ENCODE data around the gene VWCE.

Gene VWCE

GRCh38 chr11:61329871-61330270, 34.8 kb upstream of the VWCE start:
- ATAC-seq: no peak

GRCh38 chr11:61328351-61328750, 33.2 kb upstream of the VWCE start:
- no peak for TF ChIP-seq ZNF8 (CRISPR knock-in tag; IDR thresholded peaks at IDR 0.05)
- no peak for TF ChIP-seq ZNF70 (CRISPR knock-in tag; IDR thresholded peaks at IDR 0.05)
- no peak for TF ChIP-seq RARB (CRISPR knock-in tag; IDR thresholded peaks at IDR 0.05)
- TF ChIP-seq ZC3H10 (CRISPR knock-in tag; IDR thresholded peaks at IDR 0.05): no peak
- TF ChIP-seq OSR1 (CRISPR knock-in tag; IDR thresholded peaks at IDR 0.05): no peak
- TF ChIP-seq TSHZ2 (CRISPR knock-in tag; IDR thresholded peaks at IDR 0.05): no peak
- no peak for TF ChIP-seq PPARA (CRISPR knock-in tag; IDR thresholded peaks at IDR 0.05; ENCODE audit: borderline replicate concordance)
- TF ChIP-seq TOX (CRISPR knock-in tag; IDR thresholded peaks at IDR 0.05; ENCODE audit: borderline replicate concordance): no peak
- TF ChIP-seq ISL1 (CRISPR knock-in tag; IDR thresholded peaks at IDR 0.05): no peak
- no peak for TF ChIP-seq SNAI2 (CRISPR knock-in tag; IDR thresholded peaks at IDR 0.05)
- no peak for TF ChIP-seq ESRRG (CRISPR knock-in tag; IDR thresholded peaks at IDR 0.05)
- TF ChIP-seq ARNTL (CRISPR knock-in tag; IDR thresholded peaks at IDR 0.05; ENCODE audit: borderline replicate concordance, low read depth): no peak
- TF ChIP-seq CREB5 (CRISPR knock-in tag; IDR thresholded peaks at IDR 0.05; ENCODE audit: low read depth): no peak
- no peak for ATAC-seq

More at GRCh38 chr11:61329871-61330270, 34.8 kb upstream of the VWCE start:
- TF ChIP-seq ARNTL (CRISPR knock-in tag; IDR thresholded peaks at IDR 0.05; ENCODE audit: borderline replicate concordance, low read depth) (no peak), PATZ1 (CRISPR knock-in tag; IDR thresholded peaks at IDR 0.05; ENCODE audit: borderline replicate concordance) (no peak), TCF4 (CRISPR knock-in tag; IDR thresholded peaks at IDR 0.05; ENCODE audit: borderline replicate concordance) (no peak)

- TF ChIP-seq ISL1 (CRISPR knock-in tag; IDR thresholded peaks at IDR 0.05) (peak; percentile 80), TOX (CRISPR knock-in tag; IDR thresholded peaks at IDR 0.05; ENCODE audit: borderline replicate concordance) (no peak), POU6F1 (CRISPR knock-in tag; IDR thresholded peaks at IDR 0.05; ENCODE audit: borderline replicate concordance, low read depth) (no peak)
- ATAC-seq: peak; percentile 71
These were observed 32.6 kb upstream of the VWCE start for GRCh38 chr11:61327669-61328071.

- ATAC-seq: no peak
- no peak for TF ChIP-seq ZC3H10 (CRISPR knock-in tag; IDR thresholded peaks at IDR 0.05)
- TF ChIP-seq ZNF565 (CRISPR knock-in tag; conservative IDR thresholded peaks at IDR 0.05; ENCODE audit: low read depth): no peak
- no peak for TF ChIP-seq PPARA (CRISPR knock-in tag; IDR thresholded peaks at IDR 0.05; ENCODE audit: borderline replicate concordance)
- TF ChIP-seq GLIS3 (CRISPR knock-in tag; IDR thresholded peaks at IDR 0.05): no peak
- no peak for TF ChIP-seq OSR1 (CRISPR knock-in tag; IDR thresholded peaks at IDR 0.05)
- no peak for TF ChIP-seq ZNF70 (CRISPR knock-in tag; IDR thresholded peaks at IDR 0.05)
- no peak for TF ChIP-seq ARNTL (CRISPR knock-in tag; IDR thresholded peaks at IDR 0.05; ENCODE audit: borderline replicate concordance, low read depth)
- no peak for TF ChIP-seq PATZ1 (CRISPR knock-in tag; IDR thresholded peaks at IDR 0.05; ENCODE audit: borderline replicate concordance)
- no peak for TF ChIP-seq ZNF8 (CRISPR knock-in tag; IDR thresholded peaks at IDR 0.05)
- no peak for TF ChIP-seq CSRNP3 (CRISPR knock-in tag; IDR thresholded peaks at IDR 0.05)
- TF ChIP-seq CSDC2 (CRISPR knock-in tag; IDR thresholded peaks at IDR 0.05): no peak
- TF ChIP-seq CREB5 (CRISPR knock-in tag; IDR thresholded peaks at IDR 0.05; ENCODE audit: low read depth): no peak
- TF ChIP-seq ZFP3 (CRISPR knock-in tag; IDR thresholded peaks at IDR 0.05): no peak
These were observed 30.7 kb upstream of the VWCE start for GRCh38 chr11:61325649-61326414.
